D721Med (cell line): ENCODE measurements around the gene COMMD10.
A peak's percentile ranks its signal among the peaks of the same experiment; 100 is the strongest.

Experiments
- DNase-seq: peaks from one replicate; pipeline ENCODE4 v3.0.0; 2011; ENCODE audit warnings: low spot score; ENCODE audit not compliant: insufficient read length
- FAIRE-seq: peaks from 2 replicates; lab custom pipeline; 2011; peaks lifted over from hg19 to GRCh38; lab: Jason Lieb, UNC
- TF ChIP-seq, protein P1 (sequence below): IDR thresholded peaks from 2 replicates; pipeline ENCODE4 v1.5.1; 2012; ENCODE audit warnings: mild to moderate bottlenecking, control low read depth; ENCODE audit not compliant: insufficient read depth; ENCODE audit errors: missing control alignments

Gene COMMD10

DNA sequence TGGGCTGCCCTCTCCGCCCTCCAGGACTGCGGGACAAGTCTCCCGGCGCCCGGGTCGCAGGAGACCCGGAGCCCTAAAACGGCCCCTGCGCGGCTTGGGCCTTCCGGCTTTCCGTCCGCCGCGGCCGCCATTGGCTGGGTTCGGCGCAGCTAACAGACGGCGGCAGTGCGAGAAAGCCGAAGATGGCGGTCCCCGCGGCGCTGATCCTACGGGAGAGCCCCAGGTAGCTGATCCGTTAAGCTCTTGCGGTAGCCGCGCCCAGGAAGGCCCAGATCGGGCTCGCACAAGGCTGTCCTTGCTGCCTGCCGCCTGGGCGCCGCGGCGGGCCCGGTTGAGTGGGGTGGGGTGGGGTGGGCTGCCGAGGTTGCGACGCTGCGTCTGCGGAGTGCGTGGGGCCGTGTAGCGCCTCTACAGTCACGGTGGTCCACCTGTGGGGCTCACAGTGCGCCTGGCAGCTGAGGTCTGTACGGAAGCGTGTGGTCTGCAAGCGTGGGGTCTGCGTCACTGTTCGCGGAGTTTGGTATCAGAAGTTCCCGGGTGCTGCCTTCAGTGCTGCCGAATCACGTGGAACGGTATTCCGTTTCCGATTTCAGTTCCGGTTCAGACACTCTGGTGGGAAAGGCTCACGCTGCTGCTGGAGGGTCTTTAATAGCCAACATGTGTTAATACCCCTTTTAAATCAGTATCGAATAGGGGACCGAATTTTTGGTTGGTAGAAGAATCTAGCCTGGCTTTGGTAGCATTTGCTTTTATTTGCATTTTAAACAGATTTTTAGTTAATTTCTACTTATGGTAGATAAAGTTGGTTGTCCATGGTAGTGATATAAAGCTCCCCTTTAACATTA, at the start of gene COMMD10:
Gene COMMD10, plus strand, starts transcription at position 155 of the 845 bp plus-strand sequence.
- DNase-seq (peak; percentile 33), FAIRE-seq (no peak)
- TF ChIP-seq, protein P1, sequence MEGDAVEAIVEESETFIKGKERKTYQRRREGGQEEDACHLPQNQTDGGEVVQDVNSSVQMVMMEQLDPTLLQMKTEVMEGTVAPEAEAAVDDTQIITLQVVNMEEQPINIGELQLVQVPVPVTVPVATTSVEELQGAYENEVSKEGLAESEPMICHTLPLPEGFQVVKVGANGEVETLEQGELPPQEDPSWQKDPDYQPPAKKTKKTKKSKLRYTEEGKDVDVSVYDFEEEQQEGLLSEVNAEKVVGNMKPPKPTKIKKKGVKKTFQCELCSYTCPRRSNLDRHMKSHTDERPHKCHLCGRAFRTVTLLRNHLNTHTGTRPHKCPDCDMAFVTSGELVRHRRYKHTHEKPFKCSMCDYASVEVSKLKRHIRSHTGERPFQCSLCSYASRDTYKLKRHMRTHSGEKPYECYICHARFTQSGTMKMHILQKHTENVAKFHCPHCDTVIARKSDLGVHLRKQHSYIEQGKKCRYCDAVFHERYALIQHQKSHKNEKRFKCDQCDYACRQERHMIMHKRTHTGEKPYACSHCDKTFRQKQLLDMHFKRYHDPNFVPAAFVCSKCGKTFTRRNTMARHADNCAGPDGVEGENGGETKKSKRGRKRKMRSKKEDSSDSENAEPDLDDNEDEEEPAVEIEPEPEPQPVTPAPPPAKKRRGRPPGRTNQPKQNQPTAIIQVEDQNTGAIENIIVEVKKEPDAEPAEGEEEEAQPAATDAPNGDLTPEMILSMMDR: no peak

- TF ChIP-seq, protein P1: no peak
- no peak for DNase-seq
- FAIRE-seq: no peak
These were observed 49.7 kb upstream of the COMMD10 start for GRCh38 chr5:116035123-116035522.

DNA sequence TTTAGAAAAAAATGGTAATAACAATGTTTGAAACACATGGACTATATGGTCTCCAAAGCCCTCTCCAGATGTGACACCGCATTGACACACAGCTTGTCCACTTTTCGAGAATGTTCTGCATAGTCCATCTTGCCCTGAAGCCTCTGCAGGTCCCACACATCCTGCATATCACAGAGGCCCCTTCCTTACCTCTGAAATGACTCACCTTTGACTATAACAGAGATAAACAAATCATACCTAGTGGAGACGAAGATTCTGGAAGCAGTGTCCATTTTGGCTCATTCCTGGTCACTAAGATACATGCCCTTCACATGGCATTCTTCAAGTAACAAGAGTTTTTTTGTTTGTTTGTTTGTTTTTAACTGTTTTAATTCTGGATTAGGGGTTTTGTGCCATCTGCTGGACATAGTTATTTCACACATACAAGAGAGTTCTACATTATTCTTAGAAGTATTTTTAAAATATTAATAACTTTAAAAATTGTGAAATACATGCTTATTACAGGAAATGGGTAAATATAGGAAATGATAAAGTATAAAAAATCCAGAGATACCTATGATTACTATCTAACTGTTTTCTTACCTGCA, 47.5 kb upstream of the COMMD10 start:
- no peak for FAIRE-seq
- TF ChIP-seq, protein P1: no peak
- no peak for DNase-seq

- FAIRE-seq (no peak), DNase-seq (no peak)
- TF ChIP-seq, protein P1: no peak
These were observed 46.0 kb upstream of the COMMD10 start for GRCh38 chr5:116038817-116039216.

GRCh38 chr5:116042375-116042774, 42.5 kb upstream of the COMMD10 start:
- FAIRE-seq (no peak), DNase-seq (no peak)
- TF ChIP-seq, protein P1: no peak

DNA sequence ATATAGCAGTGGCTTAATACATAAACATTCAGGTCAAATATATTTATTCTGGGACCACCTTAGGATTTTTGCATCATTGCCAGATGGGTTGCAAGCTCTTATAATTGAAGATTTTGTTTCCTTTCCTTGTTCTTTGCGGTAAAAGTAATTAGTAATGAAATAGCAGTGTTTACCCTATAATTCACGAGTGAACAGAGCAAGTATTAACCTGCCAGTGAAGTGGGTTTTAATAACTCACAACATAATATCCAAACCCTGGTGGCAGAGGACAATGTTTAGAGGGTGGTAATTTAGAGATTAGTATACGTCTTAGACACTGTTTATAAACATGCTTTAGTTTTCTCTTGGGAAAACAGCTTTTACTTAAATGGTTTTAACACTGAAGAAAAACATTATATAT, 40.8 kb upstream of the COMMD10 start:
- FAIRE-seq: peak; percentile 88

More for the DNA sequence above, 40.8 kb upstream of the COMMD10 start:
- TF ChIP-seq, protein P1: no peak
- no peak for DNase-seq
